Stimulated activated naive CD8-positive, alpha-beta T cell treated with anti-CD3 and anti-CD28 coated beads, Interleukin-15, amount 100 ng/mL, for 72 hours (primary cell): ENCODE results near the gene KIRREL2.
A peak's percentile ranks its signal among the peaks of the same experiment; 100 is the strongest.

Experiments
- ATAC-seq: fragments of 150-1000 bp; cut with Tn5 transposase; 2 replicates; pipeline ENCODE4 v1.10.0; 2021; ENCODE audit warnings: mild to moderate bottlenecking, moderate library complexity
- DNase-seq, 2 donors: peaks; one replicate each; pipeline ENCODE4 v3.0.0; 2021 to 2022
- H3K27ac Mint-ChIP-seq, 2 donors: one replicate each; pipeline ENCODE4 v1.8.0; 2022; ENCODE audit warnings: mild to moderate bottlenecking in 2 of 2, mixed read lengths in 2 of 2, moderate library complexity in 2 of 2
- H3K27me3 Mint-ChIP-seq: one replicate; pipeline ENCODE4 v1.8.0; 2022; ENCODE audit warnings: mixed read lengths
- H3K4me1 Mint-ChIP-seq: one replicate; pipeline ENCODE4 v1.8.0; 2022; ENCODE audit warnings: mild to moderate bottlenecking, mixed read lengths
- H3K4me3 Mint-ChIP-seq, 2 donors: one replicate each; pipeline ENCODE4 v1.8.0; 2022; ENCODE audit warnings: mild to moderate bottlenecking in 2 of 2, mixed read lengths in 2 of 2, moderate library complexity in 1 of 2
- H3K9me3 Mint-ChIP-seq, 2 donors: one replicate each; pipeline ENCODE4 v1.8.0; 2022; ENCODE audit warnings: mixed read lengths in 2 of 2

The KIRREL2 gene

DNA sequence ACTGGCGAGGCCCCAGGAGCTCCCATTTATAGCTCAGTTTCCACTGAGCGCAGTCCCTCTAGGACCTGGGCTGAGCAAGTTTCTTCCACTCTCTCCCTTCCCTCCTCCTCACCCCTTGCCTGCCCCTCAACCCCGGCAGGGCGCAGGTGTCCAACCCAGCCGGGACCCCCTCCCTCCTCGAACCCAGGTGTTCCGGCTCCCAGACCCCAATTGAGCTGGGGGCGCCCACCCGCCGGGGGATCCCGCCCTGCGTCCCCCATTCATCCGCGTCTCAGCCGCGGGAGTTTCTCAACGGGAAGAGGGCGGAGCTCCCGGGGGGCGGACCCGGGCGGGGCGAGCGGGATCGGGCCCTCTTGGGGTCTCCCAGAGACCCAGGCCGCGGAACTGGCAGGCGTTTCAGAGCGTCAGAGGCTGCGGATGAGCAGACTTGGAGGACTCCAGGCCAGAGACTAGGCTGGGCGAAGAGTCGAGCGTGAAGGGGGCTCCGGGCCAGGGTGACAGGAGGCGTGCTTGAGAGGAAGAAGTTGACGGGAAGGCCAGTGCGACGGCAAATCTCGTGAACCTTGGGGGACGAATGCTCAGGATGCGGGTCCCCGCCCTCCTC is at the start of gene KIRREL2:
Gene KIRREL2, plus strand, starts transcription at position 366 of the 604 bp plus-strand sequence. Its CDS starts 209 bp downstream, at position 575.
- peak; percentile 32 to 39 for DNase-seq
- Mint-ChIP-seq H3K27ac (peak within 1 kb of the TSS; percentile 67 to 81), H3K4me1 (peaks cover 27% of the 10 kb centered on the region), H3K9me3 (no peaks in the 10 kb centered on the region), H3K4me3 (peak within 1 kb of the TSS; percentile 81 to 85), H3K27me3 (peaks cover 92% of the 10 kb centered on the region)
- ATAC-seq = peak; percentile 78

DNA sequence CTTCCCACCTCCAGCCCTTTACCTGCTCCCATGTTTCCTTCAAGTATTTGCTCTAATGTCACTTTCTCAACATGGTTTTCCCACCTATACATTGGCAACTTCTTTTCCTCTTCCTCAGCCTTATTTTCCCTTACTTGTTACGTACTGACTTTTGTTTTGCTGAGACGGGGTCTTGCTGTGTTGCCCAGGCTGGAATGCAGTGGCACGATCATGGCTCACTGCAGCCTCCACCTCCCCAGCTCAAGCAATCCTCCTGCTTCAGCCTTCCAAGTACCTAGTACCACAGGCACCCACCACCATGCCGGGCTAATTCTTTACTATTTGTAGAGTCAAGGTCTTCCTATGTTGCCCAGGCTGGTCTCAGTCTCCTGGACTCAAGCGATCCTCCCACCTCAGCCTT is 49.1 kb upstream of the KIRREL2 start:
- H3K27me3 Mint-ChIP-seq = peaks cover 28% of the 10 kb centered on the region
- H3K27ac Mint-ChIP-seq = no peak overlapping the region
- no peak overlapping the region for H3K4me3 Mint-ChIP-seq
- peaks cover 10% of the 10 kb centered on the region for H3K4me1 Mint-ChIP-seq
- ATAC-seq (no peak), DNase-seq (no peak)
- no peaks in the 10 kb centered on the region for H3K9me3 Mint-ChIP-seq

DNA sequence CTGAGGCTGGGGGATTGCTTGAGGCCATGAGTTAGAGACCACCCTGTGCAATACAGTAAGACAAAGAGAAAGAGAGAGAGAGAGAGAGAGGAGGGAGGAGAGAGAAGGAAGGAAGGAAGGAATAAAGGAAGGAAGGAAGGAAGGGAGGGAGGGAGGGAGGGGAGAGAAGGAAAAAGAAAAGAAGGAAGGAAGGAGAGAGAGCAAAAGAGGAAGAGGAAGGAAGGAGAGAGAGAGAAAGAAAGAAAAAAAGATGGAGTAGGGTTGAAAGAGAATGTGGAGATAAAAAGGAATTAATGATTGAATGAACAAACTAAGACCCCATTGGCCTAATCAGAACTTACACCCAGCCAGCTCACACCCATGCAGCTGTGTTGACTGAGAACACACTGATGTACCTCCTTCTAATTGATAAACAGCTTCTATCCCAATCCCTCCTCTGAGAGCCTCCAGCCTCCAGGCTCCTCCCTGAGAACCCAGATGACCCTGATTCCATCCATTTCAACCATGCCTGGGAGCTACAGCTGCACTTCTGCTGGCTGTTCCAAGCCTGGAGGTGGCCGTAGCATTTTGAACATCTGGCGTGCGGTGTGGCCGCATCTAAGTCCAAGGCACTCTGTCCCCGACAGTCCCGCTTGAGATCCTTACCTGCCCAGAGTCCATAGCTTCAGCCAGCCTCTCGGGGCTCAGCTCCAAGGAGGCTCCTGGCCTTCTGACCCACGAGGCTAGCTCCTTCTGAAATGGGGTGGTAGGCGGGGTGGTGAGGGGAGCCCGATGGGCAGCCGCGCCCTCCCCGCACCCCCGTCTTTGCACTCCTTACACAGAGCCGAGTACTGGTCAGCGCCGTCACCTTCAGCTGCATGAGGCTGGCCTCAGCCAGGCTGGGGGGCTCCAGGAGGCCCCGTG is 45.1 kb upstream of the KIRREL2 start:
- no peak overlapping the region for H3K4me3 Mint-ChIP-seq
- no peaks in the 10 kb centered on the region for H3K4me1 Mint-ChIP-seq
- ATAC-seq (peak; percentile 28), DNase-seq (no peak)
- no peaks in the 10 kb centered on the region for H3K9me3 Mint-ChIP-seq
- peaks cover 49% of the 10 kb centered on the region for H3K27me3 Mint-ChIP-seq
- peak overlapping the region in 1 of 2 donors; percentile 84 for H3K27ac Mint-ChIP-seq

GRCh38 chr19:35812220-35813042 is 44.3 kb upstream of the KIRREL2 start, which contains the start of gene PRODH2:
PRODH2 (minus strand) TSS chr19:35812845; CDS start chr19:35812805, 40 bp downstream.
- Mint-ChIP-seq H3K4me1 (no peaks in the 10 kb centered on the region), H3K9me3 (no peaks in the 10 kb centered on the region), H3K27me3 (peaks cover 53% of the 10 kb centered on the region), H3K4me3 (no peak within 1 kb of the TSS), H3K27ac (peak within 1 kb of the TSS in 1 of 2 donors; percentile 84)
- ATAC-seq (no peak), DNase-seq (no peak)

DNA sequence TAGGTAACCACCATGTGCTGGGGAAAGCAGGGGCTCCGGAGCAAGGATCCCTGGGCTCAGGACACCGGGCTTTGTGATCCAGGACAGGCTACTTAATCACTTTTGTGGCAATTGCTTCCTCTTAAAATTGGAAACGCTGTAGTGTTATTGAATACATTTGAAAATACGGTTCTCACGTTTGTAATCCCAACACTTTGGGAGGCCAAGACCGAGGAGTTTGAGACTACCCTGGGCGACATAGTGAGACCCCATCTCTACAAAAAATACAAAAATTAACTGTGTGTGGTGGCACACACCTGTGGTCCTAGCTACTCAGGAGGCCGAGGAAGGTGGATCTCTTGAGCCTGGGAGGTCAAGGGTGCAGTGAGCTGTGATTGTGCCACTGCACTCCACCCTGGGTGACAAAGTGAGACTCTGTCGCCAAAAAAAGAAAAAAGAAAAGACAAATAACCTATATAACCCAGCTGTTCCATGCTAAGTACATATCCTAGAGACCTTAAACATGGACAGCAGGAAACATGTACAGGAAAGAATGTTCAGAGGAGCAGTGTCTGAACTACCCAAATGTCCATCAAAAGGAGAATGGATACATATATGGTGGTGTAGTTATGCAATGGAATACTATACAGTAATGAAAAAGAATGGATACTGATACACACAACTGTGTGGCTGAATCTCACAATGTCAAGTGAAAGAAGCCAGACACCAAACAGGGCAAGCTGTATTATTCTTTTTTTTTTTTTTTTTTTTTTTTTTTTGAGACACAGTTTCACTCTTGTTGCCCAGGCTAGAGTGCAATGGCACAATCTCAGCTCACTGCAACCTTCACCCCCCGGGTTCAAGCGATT is 43.4 kb upstream of the KIRREL2 start:
- Mint-ChIP-seq H3K4me3 (no peak overlapping the region), H3K27ac (no peak overlapping the region), H3K27me3 (peaks cover 62% of the 10 kb centered on the region), H3K9me3 (no peaks in the 10 kb centered on the region), H3K4me1 (no peaks in the 10 kb centered on the region)
- DNase-seq (no peak), ATAC-seq (no peak)

DNA sequence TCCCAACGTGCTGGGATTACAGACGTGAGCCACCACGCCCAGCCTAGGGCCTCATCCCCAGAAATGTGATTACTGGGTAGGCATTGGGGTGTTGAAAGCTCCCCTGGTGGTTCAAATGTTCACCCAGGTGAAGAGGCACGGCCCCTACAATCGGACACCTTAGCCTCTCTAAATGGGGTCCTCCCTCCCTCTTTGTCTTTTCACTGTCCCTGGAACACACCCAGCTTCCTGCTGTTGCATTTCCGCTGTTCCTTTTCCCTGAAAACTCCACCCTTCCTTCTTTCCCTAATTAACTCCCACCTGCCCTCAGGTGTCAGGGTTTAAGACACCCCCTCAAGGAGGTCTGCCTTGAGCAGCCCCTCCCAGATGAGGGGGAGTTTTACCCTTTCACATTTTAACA is 40.4 kb upstream of the KIRREL2 start:
- no peak for DNase-seq
- Mint-ChIP-seq H3K4me3 (no peak overlapping the region), H3K27ac (no peak overlapping the region), H3K9me3 (no peaks in the 10 kb centered on the region), H3K4me1 (no peaks in the 10 kb centered on the region), H3K27me3 (peaks cover 64% of the 10 kb centered on the region)
- ATAC-seq = no peak

DNA sequence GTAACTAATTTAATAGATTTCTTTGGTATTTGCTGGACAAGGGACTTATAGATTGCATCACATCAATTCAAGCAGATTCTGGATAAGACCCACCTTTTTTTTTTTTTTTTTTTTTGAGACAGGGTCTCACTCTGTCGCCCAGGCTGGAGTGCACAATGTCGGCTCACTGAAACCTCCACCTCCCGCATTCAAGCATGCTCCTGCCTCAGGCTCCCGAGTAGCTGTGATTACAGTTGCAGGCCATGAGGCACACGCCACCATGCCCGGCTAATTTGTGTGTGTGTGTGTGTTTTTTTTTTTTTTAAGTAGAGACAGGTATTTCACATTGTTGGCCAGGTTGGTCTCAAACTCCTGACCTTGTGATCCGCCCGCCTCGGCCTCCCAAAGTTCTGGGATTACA is 39.9 kb upstream of the KIRREL2 start:
- H3K4me3 Mint-ChIP-seq = no peak overlapping the region
- no peak for DNase-seq
- H3K4me1 Mint-ChIP-seq = no peaks in the 10 kb centered on the region
- peaks cover 58% of the 10 kb centered on the region for H3K27me3 Mint-ChIP-seq
- no peak for ATAC-seq
- H3K27ac Mint-ChIP-seq = no peak overlapping the region
- no peaks in the 10 kb centered on the region for H3K9me3 Mint-ChIP-seq

- ATAC-seq (no peak), DNase-seq (no peak)
- no peaks in the 10 kb centered on the region for H3K9me3 Mint-ChIP-seq
- peaks cover 47% of the 10 kb centered on the region for H3K27me3 Mint-ChIP-seq
- no peaks in the 10 kb centered on the region for H3K4me1 Mint-ChIP-seq
- H3K4me3 Mint-ChIP-seq = no peak overlapping the region
- H3K27ac Mint-ChIP-seq = no peak overlapping the region
These were observed 38.3 kb upstream of the KIRREL2 start for GRCh38 chr19:35818445-35818844.

GRCh38 chr19:35822579-35822978 is 34.1 kb upstream of the KIRREL2 start:
- Mint-ChIP-seq H3K4me3 (no peak overlapping the region), H3K27me3 (peaks cover 36% of the 10 kb centered on the region), H3K27ac (no peak overlapping the region), H3K4me1 (no peaks in the 10 kb centered on the region), H3K9me3 (no peaks in the 10 kb centered on the region)
- ATAC-seq (no peak), DNase-seq (no peak)

DNA sequence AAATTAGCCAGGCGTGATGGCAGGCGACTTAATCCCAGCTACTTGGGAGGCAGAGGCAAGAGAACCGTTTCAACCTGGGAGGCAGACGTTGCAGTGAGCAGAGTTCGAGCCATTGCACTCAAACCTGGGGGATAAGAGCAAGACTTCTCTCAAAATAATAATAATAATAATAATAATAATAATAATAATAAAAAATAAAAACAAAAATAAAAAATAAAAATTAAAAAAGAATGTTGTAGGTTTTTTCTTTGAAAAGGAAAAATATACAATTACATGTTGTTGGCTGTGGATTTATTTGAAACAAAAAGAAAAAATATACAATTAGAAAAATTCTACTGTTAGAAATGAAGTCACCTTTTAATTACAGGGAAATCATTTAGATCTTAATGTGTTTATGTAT is 32.6 kb upstream of the KIRREL2 start:
- no peaks in the 10 kb centered on the region for H3K4me1 Mint-ChIP-seq
- H3K27me3 Mint-ChIP-seq = peaks cover 28% of the 10 kb centered on the region
- H3K27ac Mint-ChIP-seq = no peak overlapping the region
- no peaks in the 10 kb centered on the region for H3K9me3 Mint-ChIP-seq
- ATAC-seq (no peak), DNase-seq (no peak)
- H3K4me3 Mint-ChIP-seq = no peak overlapping the region

DNA sequence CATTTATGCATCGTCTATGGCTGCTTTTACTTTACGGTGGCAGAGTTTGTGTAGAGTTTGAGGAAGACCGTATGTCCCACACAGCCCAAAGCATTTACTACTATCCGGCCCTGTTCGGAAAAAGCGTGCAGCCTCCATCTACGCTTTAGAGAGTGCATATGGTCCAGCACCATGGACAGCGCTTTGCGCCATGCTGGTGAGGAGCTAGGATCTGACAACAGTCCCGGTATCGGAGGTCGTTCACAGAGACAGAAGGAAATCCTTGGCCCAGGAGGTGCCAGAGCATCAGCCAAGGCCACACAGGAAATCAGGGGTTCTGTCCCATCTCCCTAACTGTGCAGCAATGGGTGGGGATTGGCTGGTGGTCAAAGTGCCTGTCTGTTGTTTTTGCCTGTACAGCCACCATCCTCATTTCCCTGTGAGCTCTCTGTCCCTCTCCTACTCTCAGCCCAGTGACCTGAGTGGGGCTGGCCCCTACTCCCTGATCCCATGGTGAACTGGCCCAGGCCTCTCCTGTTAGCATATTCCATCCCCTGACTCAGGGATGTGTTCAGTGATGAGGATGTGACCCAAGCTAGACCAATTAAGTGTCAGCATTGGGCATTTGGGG is 27.9 kb upstream of the KIRREL2 start:
- Mint-ChIP-seq H3K9me3 (no peaks in the 10 kb centered on the region), H3K4me3 (no peak overlapping the region), H3K27me3 (peaks cover 56% of the 10 kb centered on the region), H3K27ac (no peak overlapping the region), H3K4me1 (no peaks in the 10 kb centered on the region)
- DNase-seq = peak in 1 of 2 donors; percentile 26
- ATAC-seq = no peak

DNA sequence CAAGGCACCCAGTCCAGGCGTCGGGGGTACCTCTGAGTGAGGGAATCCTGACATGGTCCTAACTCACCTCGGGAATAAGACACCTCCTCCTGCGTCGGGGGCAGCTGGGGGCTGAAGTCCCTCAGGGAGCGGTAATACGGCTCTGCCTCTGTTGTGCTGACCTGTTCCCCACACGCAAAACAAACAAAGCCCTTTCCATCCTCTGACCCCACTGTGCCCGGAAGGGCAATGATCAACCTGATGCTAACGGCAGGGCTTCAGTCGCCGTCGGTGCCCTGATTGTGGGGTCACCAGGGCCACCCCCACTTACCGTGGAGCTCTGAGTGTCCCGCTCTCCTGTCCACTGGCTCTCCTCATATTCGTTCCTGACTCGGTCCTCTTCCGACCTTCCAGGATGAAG is 25.7 kb upstream of the KIRREL2 start:
- ATAC-seq (no peak), DNase-seq (no peak)
- Mint-ChIP-seq H3K4me3 (no peak overlapping the region), H3K27ac (no peak overlapping the region), H3K27me3 (peaks cover 52% of the 10 kb centered on the region), H3K9me3 (no peaks in the 10 kb centered on the region), H3K4me1 (no peaks in the 10 kb centered on the region)

- no peak for ATAC-seq
- H3K27ac Mint-ChIP-seq = no peak overlapping the region
- H3K4me3 Mint-ChIP-seq = no peak overlapping the region
- H3K27me3 Mint-ChIP-seq = peaks cover 60% of the 10 kb centered on the region
- H3K9me3 Mint-ChIP-seq = no peaks in the 10 kb centered on the region
- no peaks in the 10 kb centered on the region for H3K4me1 Mint-ChIP-seq
- no peak for DNase-seq
These were observed 24.7 kb upstream of the KIRREL2 start for GRCh38 chr19:35832054-35832453.

DNA sequence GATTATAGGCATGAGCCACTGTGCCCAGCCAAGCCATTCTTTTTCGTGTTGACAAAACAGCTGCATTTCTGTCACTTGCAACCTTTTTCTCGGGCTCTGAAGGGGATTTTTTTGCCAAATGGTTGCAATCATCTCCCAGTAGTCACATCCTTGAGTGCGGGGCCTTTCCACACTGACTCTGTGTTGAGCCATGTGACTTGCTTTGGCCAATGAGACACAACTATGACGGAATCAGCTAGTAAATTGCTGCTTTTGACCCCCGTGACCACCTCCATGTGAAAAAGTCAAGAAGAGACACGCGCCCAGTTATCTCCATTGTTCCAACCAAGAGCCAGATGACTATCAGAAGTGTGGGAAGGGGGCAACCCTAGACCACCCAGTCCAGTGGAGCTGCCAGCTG is 22.7 kb upstream of the KIRREL2 start:
- Mint-ChIP-seq H3K4me1 (no peaks in the 10 kb centered on the region), H3K9me3 (no peaks in the 10 kb centered on the region), H3K27me3 (peaks cover 62% of the 10 kb centered on the region), H3K4me3 (no peak overlapping the region), H3K27ac (no peak overlapping the region)
- ATAC-seq = no peak
- no peak for DNase-seq
